Ramos (cell line): ENCODE measurements around the gene TRIM74.
"Not testable (repeated sequence)": the region's sequence is repeated elsewhere in the genome, so short reads cannot be mapped to it uniquely, and the experiment has no call there.

ENCODE experiments used
- in situ Hi-C: fragments of 300-500 bp; cut with MboI; formaldehyde crosslinking; loops from one replicate; pipeline ENCODE4 v1.14.3; 2022; ENCODE audit warnings: low sequenced_read_pairs; ENCODE audit not compliant: unreplicated experiment

Gene TRIM74

DNA sequence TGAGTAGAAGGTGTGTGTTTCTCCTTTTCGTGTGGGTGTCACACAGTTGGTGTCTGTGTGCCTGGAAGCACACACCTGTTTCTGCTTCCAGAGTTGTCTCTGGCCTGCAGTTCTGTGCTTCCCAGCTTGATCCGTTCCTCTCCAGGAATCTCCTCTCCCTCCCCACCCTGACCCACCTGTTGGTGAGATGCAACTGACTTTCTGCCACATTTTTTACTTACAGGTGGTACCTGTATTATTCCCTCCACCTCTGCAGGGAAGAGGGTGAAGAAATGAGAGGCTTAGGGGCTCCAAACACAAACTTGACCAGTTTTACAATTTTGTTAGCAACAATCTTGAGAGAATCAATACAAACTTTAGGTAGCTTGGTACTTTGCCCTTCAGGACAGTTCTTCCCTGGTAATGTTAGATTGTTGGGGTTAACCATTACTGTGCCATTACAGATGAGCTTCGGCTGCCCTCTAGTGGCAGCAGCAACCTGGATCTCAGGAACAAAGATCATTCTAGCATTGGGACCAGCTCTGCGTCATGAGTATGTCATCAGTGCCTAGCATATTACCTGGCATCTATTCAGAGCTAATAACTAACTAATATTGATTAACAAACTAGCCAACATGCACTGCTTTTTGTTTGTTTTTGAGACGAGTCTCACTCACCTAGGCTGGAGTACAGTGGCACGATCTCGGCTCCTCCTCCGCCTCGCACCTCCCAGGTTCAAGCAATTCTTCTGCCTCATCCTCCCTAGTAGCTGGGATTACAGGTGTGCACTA lies 54.3 kb downstream of the TRIM74 start:
- in situ Hi-C loops: not testable (repeated sequence)

GRCh38 chr7:72913750-72914149 lies 55.5 kb downstream of the TRIM74 start:
- in situ Hi-C loops: not testable (repeated sequence)

GRCh38 chr7:72911395-72911794 lies 57.9 kb downstream of the TRIM74 start:
- in situ Hi-C loops: not testable (repeated sequence)
